ENCODE measurements around the gene SH3GL2. TPM values are rescaled to one million over a fixed set of nuclear protein-coding genes. Genes with fewer than 3 reads are reported as not detected.

Gene SH3GL2
- total RNA-seq, 4 donors from 2014 or later = not detected

DNA sequence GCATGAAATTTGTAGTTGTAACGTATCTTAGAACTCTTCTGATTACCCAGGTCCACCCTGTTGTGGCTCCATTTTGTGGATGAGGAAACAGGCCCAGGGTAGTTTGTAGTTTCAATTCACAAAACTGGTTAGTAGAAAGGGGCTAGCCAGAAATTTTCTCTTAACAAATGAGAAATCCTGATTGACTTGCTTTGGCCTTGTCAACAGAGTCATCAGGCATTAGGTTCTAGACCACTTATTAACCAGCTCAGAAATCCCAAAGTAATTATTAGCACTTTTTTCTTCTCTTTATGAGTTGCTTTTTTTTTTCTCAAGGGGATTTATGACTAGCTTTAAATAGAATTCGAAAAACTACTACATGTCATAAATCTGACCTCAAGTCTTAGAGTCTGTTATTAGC lies 160.2 kb downstream of the SH3GL2 start:
- H3K4me3 ChIP-seq (ENCODE audit: low read depth, poor library complexity, severe bottlenecking) = no peak overlapping the region
- WGBS, 2 donors = 71 to 82% methylated on average over 2 of the region's 2 CpGs
- intact Hi-C loops (cut with DNase I; ENCODE audit: low total_unique reads) = no loop called here
- no peak for DNase-seq (ENCODE audit: low spot score in 2 of 2)
- TF ChIP-seq POLR2A (IDR thresholded peaks at IDR 0.05) (no peak), CTCF (IDR thresholded peaks at IDR 0.05) (no peak)

DNA sequence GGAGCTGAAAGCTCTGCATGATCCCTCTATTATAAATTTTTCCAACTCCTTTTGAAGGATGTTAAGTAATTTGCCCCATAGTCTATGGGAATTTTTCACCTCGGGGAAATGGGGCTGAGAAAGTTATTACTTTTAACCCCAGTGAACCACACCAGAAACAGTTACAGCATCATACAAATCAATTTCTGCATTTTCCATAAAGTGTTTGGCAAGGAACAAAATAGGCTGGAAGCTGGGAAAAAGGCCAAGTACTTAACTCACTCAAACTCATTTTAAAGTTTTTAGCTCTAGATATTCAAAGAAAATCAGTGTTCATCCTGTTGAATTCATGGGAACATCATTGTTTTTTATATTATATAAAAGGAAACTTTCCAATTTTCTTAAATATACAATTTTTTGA lies 160.9 kb downstream of the SH3GL2 start:
- no peak for DNase-seq (ENCODE audit: low spot score in 2 of 2)
- 6 to 19% methylated on average over 1 of the region's 1 CpG for WGBS, 2 donors
- intact Hi-C loops (cut with DNase I; ENCODE audit: low total_unique reads) = no loop called here
- no peak for TF ChIP-seq CTCF (IDR thresholded peaks at IDR 0.05)
- no peak for TF ChIP-seq POLR2A (IDR thresholded peaks at IDR 0.05)
- H3K4me3 ChIP-seq (ENCODE audit: low read depth, poor library complexity, severe bottlenecking) = no peak overlapping the region

- no peak overlapping the region for H3K4me3 ChIP-seq (ENCODE audit: low read depth, poor library complexity, severe bottlenecking)
- 34 to 43% methylated on average over 3 of the region's 3 CpGs for WGBS, 2 donors
- no peak for TF ChIP-seq POLR2A (IDR thresholded peaks at IDR 0.05)
- TF ChIP-seq CTCF (IDR thresholded peaks at IDR 0.05) = no peak
- no peak for DNase-seq (ENCODE audit: low spot score in 2 of 2)
- intact Hi-C loops (cut with DNase I; ENCODE audit: low total_unique reads) = no loop called here
Measured at GRCh38 chr9:17742067-17742466, 163.2 kb downstream of the SH3GL2 start.

DNA sequence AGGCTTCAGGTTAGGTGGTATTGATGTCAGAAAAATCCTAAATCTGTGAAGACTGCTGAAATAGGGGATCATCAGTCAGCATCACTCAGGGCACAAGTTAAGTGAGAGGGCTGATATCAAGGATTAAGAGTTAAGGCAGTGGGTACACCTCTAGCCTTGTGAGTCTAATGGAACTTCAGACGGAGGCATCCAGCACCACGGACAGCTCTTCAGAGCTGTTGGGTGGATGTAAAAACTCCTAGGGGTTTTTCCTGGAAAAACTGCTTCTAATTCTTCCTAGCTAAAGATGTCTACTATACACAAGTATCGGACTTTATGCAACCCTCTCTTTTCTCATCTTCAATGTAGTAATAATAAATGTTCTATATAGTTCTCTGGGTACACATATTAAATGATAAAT lies 165.9 kb downstream of the SH3GL2 start:
- WGBS, 2 donors = 19 to 28% methylated on average over 3 of the region's 3 CpGs
- no peak for DNase-seq (ENCODE audit: low spot score in 2 of 2)
- intact Hi-C loops (cut with DNase I; ENCODE audit: low total_unique reads) = no loop called here
- TF ChIP-seq CTCF (IDR thresholded peaks at IDR 0.05) = no peak
- TF ChIP-seq POLR2A (IDR thresholded peaks at IDR 0.05) = no peak
- H3K4me3 ChIP-seq (ENCODE audit: low read depth, poor library complexity, severe bottlenecking) = no peak overlapping the region

DNA sequence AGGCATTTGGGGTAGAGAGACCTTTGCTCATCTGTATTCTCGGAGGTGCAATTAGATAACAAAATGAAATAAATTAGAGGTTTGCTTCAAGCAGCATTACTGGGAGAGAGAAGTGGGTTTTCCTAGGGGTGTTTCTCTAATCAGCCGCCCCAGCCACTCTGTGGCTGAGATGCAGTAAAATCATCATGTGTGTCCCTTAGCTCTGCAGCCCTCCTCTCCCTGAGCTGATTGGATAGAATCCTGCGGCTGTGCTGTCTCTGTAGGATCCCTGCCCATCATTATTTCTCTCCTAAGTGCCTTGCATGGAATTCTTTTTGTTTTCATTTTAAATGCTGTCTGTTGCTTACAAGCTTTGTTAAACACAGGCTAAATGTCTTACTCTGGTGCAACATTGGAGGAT lies 171.4 kb downstream of the SH3GL2 start:
- no peak for DNase-seq (ENCODE audit: low spot score in 2 of 2)
- 43 to 66% methylated on average over 3 of the region's 3 CpGs for WGBS, 2 donors
- no peak overlapping the region for H3K4me3 ChIP-seq (ENCODE audit: low read depth, poor library complexity, severe bottlenecking)

More for the DNA sequence above, 171.4 kb downstream of the SH3GL2 start:
- no peak for TF ChIP-seq POLR2A (IDR thresholded peaks at IDR 0.05)
- no peak for TF ChIP-seq CTCF (IDR thresholded peaks at IDR 0.05)
- intact Hi-C loops (cut with DNase I; ENCODE audit: low total_unique reads) = no loop called here
